HCT116 (cell line): ENCODE measurements around the gene NKTR. TPM values are rescaled to one million over a fixed set of nuclear protein-coding genes. Genes with fewer than 3 reads are reported as not detected.

Experiments
- ATAC-seq: fragments of 200-7000 bp; cut with Tn5 transposase; 2 replicates; pipeline ENCODE4 v1.9.1; 2020; ENCODE audit warnings: mild to moderate bottlenecking, moderate library complexity
- BruUV-seq: library from RNA; stranded (reverse); fragments of 400-500 nt; replicated peaks from 2 replicates; lab custom pipeline; 2021; lab: Mats Ljungman, UMichigan
- CTCF ChIA-PET: fragments of 300-600 bp; sonication (Branson Sonifier 250); formaldehyde crosslinking; loops from one replicate; lab custom pipeline; 2021; ENCODE audit warnings: antibody characterized with exemption; lab: Charles Lee
- POLR2A ChIA-PET: fragments of 300-600, 350-600 bp; sonication (Branson Sonifier 250); formaldehyde crosslinking; loops from one replicate; lab custom pipeline; 2021; ENCODE audit warnings: antibody characterized with exemption; lab: Charles Lee
- RAD21 ChIA-PET, 2 experiments: fragments of 300-600 bp; sonication (Branson Sonifier 250); formaldehyde crosslinking; loops; one replicate each; lab custom pipeline; 2023; ENCODE audit warnings: low total read pairs in 2 of 2; ENCODE audit not compliant: uncharacterized antibody in 2 of 2, unreplicated experiment in 2 of 2, low non-redundant PET in 1 of 2; lab: Charles Lee
- DNase-seq: peaks from one replicate; pipeline ENCODE4 v3.0.0-alpha.2; 2010; ENCODE audit warnings: low read depth, low spot score
- H2AFZ ChIP-seq: fragments of 200-600 bp; shearing (Covaris generic), sonication (generic); 2 replicates; pipeline ENCODE4 v1.6.1; 2017; ENCODE audit warnings: low read depth, mixed run types, mixed read lengths, antibody characterized with exemption, low read length; ENCODE audit not compliant: poor library complexity, severe bottlenecking
- H3K27ac ChIP-seq: 2 replicates; pipeline ENCODE4 v1.5.1; 2012; ENCODE audit warnings: low read depth, low read length
- H3K27me3 ChIP-seq: fragments of 200-600 bp; sonication (generic); 2 replicates; pipeline ENCODE4 v1.6.1; 2016; ENCODE audit warnings: mixed run types, low read length, mixed read lengths; ENCODE audit not compliant: insufficient read depth
- H3K36me3 ChIP-seq, 2 experiments: fragments of 200-500 bp in 1 of 2; fragments of 200-600 bp in 1 of 2; sonication (Bioruptor generic) in 1 of 2; sonication (generic) in 1 of 2; 2 replicates each; pipeline versions ENCODE4 v1.5.1 to v1.6.1; 2014 to 2016; ENCODE audit warnings: low read length in 2 of 2, inconsistent platforms in 1 of 2, mixed read lengths in 1 of 2, mixed run types in 1 of 2; ENCODE audit not compliant: insufficient read depth in 2 of 2, control insufficient read depth in 1 of 2
- H3K4me1 ChIP-seq, 2 experiments: fragments of 200-600 bp in 1 of 2; sonication (generic) in 1 of 2; 2 replicates each; pipeline versions ENCODE4 v1.5.1 to v1.6.1; 2012 to 2017; ENCODE audit warnings: low read length in 2 of 2, inconsistent platforms in 1 of 2, mild to moderate bottlenecking in 1 of 2, mixed read lengths in 1 of 2, mixed run types in 1 of 2, moderate library complexity in 1 of 2; ENCODE audit not compliant: insufficient read depth in 2 of 2, control insufficient read depth in 1 of 2
- H3K4me2 ChIP-seq: fragments of 200-600 bp; sonication (generic); 2 replicates; pipeline ENCODE4 v1.6.1; 2017; ENCODE audit warnings: mixed run types, low read length, mixed read lengths
- H3K4me3 ChIP-seq, 2 experiments: fragments of 200-600 bp in 1 of 2; sonication (generic) in 1 of 2; replicated peaks in 1 of 2; 2 replicates each; pipeline ENCODE4 v1.5.1; 2011 to 2016; ENCODE audit warnings: low read length in 2 of 2, control low read depth in 1 of 2, low read depth in 1 of 2, mild to moderate bottlenecking in 1 of 2, mixed read lengths in 1 of 2, mixed run types in 1 of 2
- H3K79me2 ChIP-seq: fragments of 200-600 bp; sonication (generic); 2 replicates; pipeline ENCODE4 v1.6.1; 2017; ENCODE audit warnings: mild to moderate bottlenecking, mixed run types, low read length, moderate library complexity, mixed read lengths; ENCODE audit not compliant: insufficient read depth
- H3K9ac ChIP-seq: fragments of 200-600 bp; sonication (generic); 2 replicates; pipeline ENCODE4 v1.6.1; 2016; ENCODE audit warnings: low read length, mixed read lengths
- H3K9me2 ChIP-seq: fragments of 200-600 bp; sonication (generic), shearing (Covaris generic); 2 replicates; pipeline ENCODE4 v1.6.1; 2017; ENCODE audit warnings: mixed run types, mild to moderate bottlenecking, moderate library complexity; ENCODE audit not compliant: insufficient read depth
- H3K9me3 ChIP-seq, 2 experiments: fragments of 200-500 bp in 1 of 2; fragments of 200-600 bp in 1 of 2; sonication (Bioruptor generic) in 1 of 2; sonication (generic) in 1 of 2; 2 replicates each; pipeline ENCODE4 v1.6.1; 2014 to 2017; ENCODE audit warnings: low read length in 2 of 2, mixed read lengths in 2 of 2, inconsistent platforms in 1 of 2, low read depth in 1 of 2, mild to moderate bottlenecking in 1 of 2, mixed run types in 1 of 2, moderate library complexity in 1 of 2; ENCODE audit not compliant: control insufficient read depth in 1 of 2, insufficient read depth in 1 of 2
- H4K20me1 ChIP-seq: fragments of 200-600 bp; sonication (generic), shearing (Covaris generic); 2 replicates; pipeline ENCODE4 v1.6.1; 2017; ENCODE audit warnings: mixed run types, mild to moderate bottlenecking, moderate library complexity; ENCODE audit not compliant: insufficient read depth
- ATF3 ChIP-seq: IDR thresholded peaks from 2 replicates; pipeline ENCODE4 v1.6.1; 2012
- CBX3 ChIP-seq: IDR thresholded peaks from 2 replicates; pipeline ENCODE4 v1.6.1; 2012; ENCODE audit warnings: low read depth
- CEBPB ChIP-seq: IDR thresholded peaks from 2 replicates; pipeline ENCODE4 v1.6.1; 2012; ENCODE audit warnings: low read depth
- EGR1 ChIP-seq: IDR thresholded peaks from 2 replicates; pipeline ENCODE4 v1.6.1; 2012; ENCODE audit warnings: low read depth
- ELF1 ChIP-seq: IDR thresholded peaks from 2 replicates; pipeline ENCODE4 v1.6.1; 2012; ENCODE audit warnings: low read depth, borderline replicate concordance
- JUND ChIP-seq: IDR thresholded peaks from 2 replicates; pipeline ENCODE4 v1.6.1; 2012
- POLR2A ChIP-seq: IDR thresholded peaks from 2 replicates; pipeline ENCODE4 v1.7.0; 2011; ENCODE audit warnings: borderline replicate concordance; ENCODE audit not compliant: insufficient read depth, insufficient read length; ENCODE audit errors: extremely low read depth
- POLR2AphosphoS5 ChIP-seq: IDR thresholded peaks from 2 replicates; pipeline ENCODE4 v1.6.1; 2011; ENCODE audit warnings: mild to moderate bottlenecking, low read depth, low read length, moderate library complexity
- REST ChIP-seq: IDR thresholded peaks from 2 replicates; pipeline ENCODE4 v1.6.1; 2012; ENCODE audit warnings: low read depth
- SP1 ChIP-seq: IDR thresholded peaks from 2 replicates; pipeline ENCODE4 v1.6.1; 2012; ENCODE audit warnings: low read depth
- ZBTB33 ChIP-seq: IDR thresholded peaks from 2 replicates; pipeline ENCODE4 v1.6.1; 2011; ENCODE audit warnings: mild to moderate bottlenecking, low read length, moderate library complexity; ENCODE audit not compliant: insufficient replicate concordance; ENCODE audit errors: extremely low read depth
- ZFX ChIP-seq: fragments of 450-650 bp; IDR thresholded peaks from 2 replicates; pipeline ENCODE4 v1.6.1; 2017
- ZNF274 ChIP-seq: fragments of 200-500 bp; sonication (Bioruptor generic); IDR thresholded peaks from 2 replicates; pipeline ENCODE4 v1.6.1; 2014; ENCODE audit warnings: mild to moderate bottlenecking, low read depth, low read length, inconsistent platforms
- intact Hi-C: fragments of 100-400 bp; cut with micrococcal nuclease; formaldehyde crosslinking; loops from 2 replicates; pipeline ENCODE4 v1.10.0; 2022
- total RNA-seq: library from RNA; stranded (reverse); gene quantifications from one replicate; pipeline ENCODE4 v1.2.1, GENCODE V29; 2021; ENCODE audit not compliant: unreplicated experiment
- TF ChIP-seq, protein P1 (sequence below): IDR thresholded peaks from 2 replicates; pipeline ENCODE4 v1.6.1; 2012

NKTR gene
- total RNA-seq, 1 experiment from 2014 or later, result 59.7 TPM

DNA sequence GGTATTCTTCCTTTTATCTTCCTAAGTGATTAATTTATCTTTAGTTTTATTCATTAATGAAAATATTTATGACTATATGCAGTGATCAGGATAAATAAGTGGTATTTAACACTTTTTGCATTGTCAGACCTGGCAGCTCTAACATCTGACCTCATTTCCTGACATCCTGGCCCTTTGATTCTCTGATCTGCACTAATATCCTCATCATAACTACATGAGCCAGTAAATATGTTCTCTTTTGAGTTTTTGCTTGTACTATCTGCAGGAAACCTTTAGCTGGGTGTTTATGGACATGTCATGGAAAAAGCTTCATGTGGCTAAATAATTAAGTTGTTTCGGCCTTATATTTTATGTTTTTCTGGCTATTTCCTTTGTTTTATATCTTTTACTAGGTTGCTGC, 10.5 kb downstream of the NKTR start:
- H2AFZ ChIP-seq, result no peak overlapping the region
- H3K27me3 ChIP-seq, result no peaks in the 10 kb centered on the region
- no peaks in the 10 kb centered on the region; a peak in 1 of 4 replicates for H3K4me1 ChIP-seq
- no peaks in the 10 kb centered on the region for H3K9me3 ChIP-seq
- no peak for TF ChIP-seq ZNF274
- no peak for TF ChIP-seq POLR2A
- TF ChIP-seq ZFX, result no peak
- no peak overlapping the region for H3K9ac ChIP-seq
- H4K20me1 ChIP-seq, result no peaks in the 10 kb centered on the region; the same call in 1 of the 2 replicates
- no peak overlapping the region for H3K4me3 ChIP-seq
- no peak for ATAC-seq
- peaks cover 100% of the 10 kb centered on the region for H3K79me2 ChIP-seq
- RAD21 ChIA-PET, result no interaction called here
- POLR2A ChIA-PET, result interaction anchor here (1.1 kb wide), 1 partner anchor 10 kb away, joined by 3 read pairs; the partner anchor contains the start of gene NKTR
- no peak overlapping the region for H3K27ac ChIP-seq
- no TSS peak for BruUV-seq
- DNase-seq, result no peak
- H3K36me3 ChIP-seq, result peaks cover 3% of the 10 kb centered on the region in 2 experiments; a peak in 1 of 4 replicates
- intact Hi-C loops, result no loop called here
- no peaks in the 10 kb centered on the region for H3K9me2 ChIP-seq
- CTCF ChIA-PET, result interaction anchor here (1.0 kb wide), 1 partner anchor 11 kb away, joined by 3 read pairs; the partner anchor contains the start of gene NKTR
- no peak overlapping the region for H3K4me2 ChIP-seq

DNA sequence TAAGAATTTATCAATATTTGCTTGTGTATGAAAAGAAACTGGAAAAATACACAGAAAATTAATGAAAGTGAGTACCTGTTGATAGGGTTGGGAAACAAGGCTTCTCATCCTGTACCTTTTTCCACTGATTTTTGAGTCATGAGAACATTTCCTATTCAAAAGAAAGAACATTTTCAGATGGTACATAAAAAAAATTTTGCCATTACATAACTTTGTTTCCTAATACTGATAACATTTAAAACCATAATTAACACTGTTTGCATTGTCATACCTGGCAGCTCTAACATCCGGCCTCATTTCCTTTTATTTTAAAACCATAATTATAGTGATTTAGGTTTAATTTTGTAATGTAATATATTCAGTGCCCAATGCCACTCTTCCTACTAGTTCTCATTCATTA, 11.7 kb downstream of the NKTR start:
- Histone ChIP-seq H3K9ac (no peak overlapping the region), H3K4me2 (no peak overlapping the region), H2AFZ (no peak overlapping the region), H4K20me1 (no peaks in the 10 kb centered on the region; the same call in 1 of the 2 replicates), H3K79me2 (peaks cover 100% of the 10 kb centered on the region), H3K4me3 (no peak overlapping the region), H3K9me3 (no peaks in the 10 kb centered on the region), H3K9me2 (no peaks in the 10 kb centered on the region), H3K27me3 (no peaks in the 10 kb centered on the region), H3K36me3 (peaks cover 3% of the 10 kb centered on the region in 2 experiments; a peak in 1 of 4 replicates), H3K4me1 (no peaks in the 10 kb centered on the region; a peak in 1 of 4 replicates), H3K27ac (no peak overlapping the region)
- ATAC-seq (no peak), DNase-seq (no peak)
- ChIA-PET RAD21 (no interaction called here), CTCF (interaction anchor here (0.9 to 2.1 kb wide), 5 partner anchors 11 to 144 kb away, joined by 3 to 14 read pairs (median 6); partner anchors contain the start of gene NKTR), POLR2A (interaction anchor here (1.8 kb wide), 1 partner anchor 9 kb away, joined by 5 read pairs; no protein-coding TSS in a partner anchor)
- BruUV-seq, result no TSS peak
- intact Hi-C loops, result no loop called here
- no peak for TF ChIP-seq EGR1
- no peak for TF ChIP-seq REST
- TF ChIP-seq CEBPB, result no peak
- no peak for TF ChIP-seq ZFX
- no peak for TF ChIP-seq ATF3
- no peak for TF ChIP-seq CBX3
- no peak for TF ChIP-seq JUND
- TF ChIP-seq SP1, result no peak
- no peak for TF ChIP-seq ZBTB33
- TF ChIP-seq ELF1, result no peak
- TF ChIP-seq POLR2AphosphoS5, result no peak
- no peak for TF ChIP-seq ZNF274
- TF ChIP-seq, protein P1, sequence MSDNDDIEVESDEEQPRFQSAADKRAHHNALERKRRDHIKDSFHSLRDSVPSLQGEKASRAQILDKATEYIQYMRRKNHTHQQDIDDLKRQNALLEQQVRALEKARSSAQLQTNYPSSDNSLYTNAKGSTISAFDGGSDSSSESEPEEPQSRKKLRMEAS, result no peak
